ENCODE data around the gene TSLP.

Gene TSLP

DNA sequence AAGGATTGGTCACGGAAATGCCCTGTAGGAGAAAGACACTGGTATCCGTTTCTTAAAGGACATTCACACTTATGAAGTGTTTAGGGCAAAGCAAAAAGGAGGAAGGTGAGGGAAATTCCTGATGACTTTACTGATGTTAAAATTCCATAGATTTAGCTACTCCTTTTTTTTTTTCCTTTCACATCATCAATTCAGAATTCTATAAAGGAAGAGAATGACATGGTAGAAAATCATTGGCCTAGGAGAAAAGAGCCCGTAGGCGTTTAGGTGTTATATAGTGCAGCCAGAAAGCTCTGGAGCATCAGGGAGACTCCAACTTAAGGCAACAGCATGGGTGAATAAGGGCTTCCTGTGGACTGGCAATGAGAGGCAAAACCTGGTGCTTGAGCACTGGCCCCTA is at the start of gene TSLP:
Gene TSLP (plus strand): TSS at position 301 of the 400 bp plus-strand sequence. CDS start 178 bp downstream, outside the sequence.
- no peak for DNase-seq

- no peak for DNase-seq
These were observed 49.2 kb upstream of the TSLP start for GRCh38 chr5:111022301-111022700.

DNA sequence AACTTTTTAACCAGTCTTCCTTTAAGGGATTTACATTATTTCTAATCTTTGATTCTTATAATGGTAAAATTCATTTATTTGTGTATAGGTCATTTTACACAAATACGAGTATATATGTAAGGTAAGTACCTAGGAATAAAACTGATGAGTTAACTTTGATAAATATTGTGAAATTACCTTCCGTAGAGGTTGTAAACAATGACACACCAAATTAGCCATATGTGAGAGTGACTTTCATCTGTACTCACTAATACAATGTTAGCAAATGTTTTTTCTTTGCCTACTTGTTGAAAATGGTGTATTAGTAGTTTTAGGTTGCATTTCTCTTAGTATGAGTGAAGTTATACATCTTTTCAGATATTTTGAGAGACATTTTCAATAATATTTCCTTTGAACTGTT is 42.6 kb upstream of the TSLP start:
- DNase-seq: no peak

DNA sequence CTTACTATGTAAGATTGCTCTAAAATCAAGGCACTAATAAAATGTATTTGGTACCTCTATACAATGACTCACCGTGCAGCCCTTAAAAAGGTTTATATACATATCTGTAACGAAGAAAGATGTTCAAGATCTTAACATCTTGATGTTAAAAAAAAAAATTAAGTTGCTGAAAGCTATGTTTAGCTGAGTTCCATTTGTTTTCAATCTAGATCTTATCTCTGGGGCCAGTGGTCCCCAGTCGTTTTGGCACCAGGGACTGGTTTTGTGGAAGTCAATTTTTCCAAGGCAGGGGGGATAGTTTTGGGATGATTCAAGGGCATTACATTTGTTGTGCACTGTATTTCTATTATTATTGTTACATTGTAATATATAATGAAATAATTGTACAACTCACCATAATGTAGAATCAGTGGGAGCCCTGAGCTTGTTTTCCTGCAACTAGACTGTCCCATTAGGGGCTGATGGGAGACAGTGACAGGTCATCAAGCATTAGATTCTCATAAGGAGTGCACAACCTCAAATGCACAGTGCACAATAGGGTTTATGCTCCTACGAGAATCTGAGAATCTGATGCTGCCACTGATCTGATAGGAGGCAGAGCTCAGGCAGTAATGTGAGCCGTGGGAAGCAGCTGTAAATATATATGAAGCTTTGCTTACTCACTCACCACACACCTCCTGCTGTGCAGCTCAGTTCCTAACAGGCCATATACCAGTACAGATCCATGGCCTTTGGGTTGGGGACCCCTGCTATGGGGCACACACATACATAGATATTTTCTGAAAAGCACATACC is 27.6 kb upstream of the TSLP start:
- no peak for DNase-seq

DNA sequence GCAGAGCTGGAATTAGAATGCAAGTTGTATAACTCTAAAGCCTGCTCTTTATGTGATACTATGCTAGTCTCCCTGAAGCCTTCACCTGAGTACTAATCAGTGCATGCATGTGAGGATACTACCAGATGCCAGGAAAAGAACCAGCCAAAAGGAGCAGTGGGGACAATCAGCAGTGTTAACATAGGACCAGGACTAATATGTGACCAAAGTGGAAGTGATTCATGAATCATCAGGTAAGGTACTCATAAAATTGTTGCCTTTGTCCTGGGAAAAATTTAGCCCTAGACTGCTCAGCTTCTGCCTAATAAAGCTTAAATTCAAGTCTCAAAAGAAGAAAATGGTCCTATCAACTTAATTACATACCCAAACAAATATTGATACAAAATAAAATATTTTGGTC is 13.4 kb upstream of the TSLP start:
- no peak for DNase-seq

DNA sequence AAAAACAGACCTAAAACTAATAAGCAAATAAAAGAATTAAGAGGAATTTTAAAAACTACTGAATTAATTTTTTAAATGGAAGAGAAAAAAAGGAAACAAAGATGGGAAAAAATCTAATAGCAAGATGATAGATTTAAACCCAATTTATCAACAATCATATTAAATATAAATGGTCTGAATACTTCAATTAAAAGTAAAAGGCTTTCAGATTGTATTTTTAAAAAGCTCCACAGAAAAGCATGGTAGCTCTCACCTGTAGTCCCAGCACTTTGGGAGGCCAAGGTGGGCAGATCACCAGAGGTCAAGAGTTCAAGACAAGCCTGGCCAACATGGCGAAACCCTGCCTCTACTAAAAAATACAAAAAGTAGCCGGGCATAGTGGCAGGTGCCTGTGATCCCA is 11.3 kb upstream of the TSLP start:
- DNase-seq: no peak

GRCh38 chr5:111061618-111062017 is 9.9 kb upstream of the TSLP start:
- no peak for DNase-seq

DNA sequence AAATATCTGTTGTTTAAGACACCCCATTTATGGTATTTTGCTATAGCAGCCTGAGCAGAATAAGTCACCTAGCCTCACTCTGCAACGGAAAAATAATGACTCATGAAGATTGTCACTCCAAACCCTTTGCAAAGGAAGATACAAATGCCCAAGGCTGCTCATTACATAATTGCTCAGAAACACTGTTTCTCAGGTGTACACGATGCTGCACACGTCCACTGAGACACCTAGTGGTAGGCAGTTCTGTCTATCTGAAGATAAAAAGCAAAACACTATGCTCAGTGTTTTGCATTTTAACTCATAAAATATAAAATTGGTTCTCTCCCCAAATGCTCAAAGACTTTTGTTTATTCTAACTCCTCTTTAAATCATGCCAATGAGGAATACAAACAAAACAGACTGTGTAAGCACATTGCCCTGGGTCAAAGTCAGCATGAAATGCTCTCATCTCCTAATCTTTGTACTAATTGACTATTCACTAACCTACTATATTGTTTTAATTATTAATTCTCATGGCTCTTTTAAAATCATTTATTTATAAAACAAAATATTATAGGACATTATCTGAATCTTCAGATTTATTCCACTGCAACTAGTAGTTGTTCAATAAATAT is 7.7 kb upstream of the TSLP start:
- no peak for DNase-seq

GRCh38 chr5:111066261-111066938 is 5.1 kb upstream of the TSLP start:
- no peak for DNase-seq

DNA sequence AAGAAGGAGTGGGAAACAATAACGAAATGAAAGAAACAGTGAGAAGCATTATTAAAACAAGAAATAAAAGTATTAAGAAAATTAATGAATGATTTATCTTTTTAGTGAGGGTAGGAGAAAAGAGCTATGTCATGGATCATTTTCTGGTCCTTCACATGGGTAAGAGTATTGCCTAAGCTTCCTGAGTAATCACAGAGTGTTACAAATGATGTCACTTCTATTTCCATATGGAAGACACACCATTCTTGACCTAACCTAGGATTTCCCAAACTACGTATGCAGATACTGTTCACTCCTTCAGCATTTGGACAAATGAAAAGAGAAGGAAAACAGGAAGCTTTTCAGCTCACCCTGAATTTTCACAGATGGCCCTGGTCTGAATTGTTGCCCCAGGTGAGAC is 3.3 kb upstream of the TSLP start:
- DNase-seq: no peak

- DNase-seq: no peak
These were observed 1.7 kb upstream of the TSLP start for GRCh38 chr5:111069839-111070238.

DNA sequence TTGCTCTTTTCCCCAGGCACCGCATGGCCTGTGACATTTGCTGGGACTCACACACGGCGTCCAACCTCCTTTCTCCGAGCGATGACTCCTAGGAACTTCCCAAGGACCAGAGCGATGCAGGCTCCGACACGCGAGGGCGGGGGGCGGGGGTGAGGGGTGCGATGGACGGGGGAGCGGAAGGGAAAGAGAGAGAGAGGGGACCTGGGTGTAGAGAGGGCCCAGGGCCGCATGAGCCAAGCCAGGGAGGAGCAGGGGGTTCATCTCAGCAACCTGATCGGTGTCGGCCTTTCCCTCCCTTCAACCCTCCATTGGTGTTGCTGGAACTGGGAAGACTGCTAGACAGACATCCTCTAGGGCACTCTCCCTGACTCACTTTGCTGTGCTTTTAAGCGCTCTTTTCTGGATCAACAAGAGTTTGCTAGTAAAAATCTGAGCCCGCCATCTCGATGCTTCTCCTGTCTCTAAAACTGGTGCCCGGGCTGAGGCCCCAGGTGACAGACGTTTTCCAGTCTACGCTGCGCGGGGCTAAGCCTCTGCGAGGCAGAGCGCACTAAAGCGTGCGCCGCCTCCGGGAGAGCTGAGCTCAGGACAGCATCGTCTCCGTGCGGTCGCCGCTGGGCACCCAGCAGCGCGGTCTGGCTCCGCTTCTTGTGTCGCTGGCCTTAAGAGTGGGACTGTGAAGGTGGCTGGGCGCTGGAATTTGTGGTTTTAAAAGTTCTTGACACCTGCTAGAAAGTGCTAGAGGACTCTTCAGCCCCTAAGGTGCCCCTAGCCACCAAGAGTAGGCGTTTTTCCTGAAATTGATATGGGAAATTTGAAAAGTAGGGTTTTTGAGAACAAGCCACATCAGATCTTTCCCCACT is 1.0 kb upstream of the TSLP start:
- DNase-seq: peak in 4 of 14 donors; percentile 1 to 9 (median 3)

GRCh38 chr5:111072949-111073682 is 1.6 kb downstream of the TSLP start:
- DNase-seq: peak in 3 of 14 donors; percentile 11 to 29 (median 29)

DNA sequence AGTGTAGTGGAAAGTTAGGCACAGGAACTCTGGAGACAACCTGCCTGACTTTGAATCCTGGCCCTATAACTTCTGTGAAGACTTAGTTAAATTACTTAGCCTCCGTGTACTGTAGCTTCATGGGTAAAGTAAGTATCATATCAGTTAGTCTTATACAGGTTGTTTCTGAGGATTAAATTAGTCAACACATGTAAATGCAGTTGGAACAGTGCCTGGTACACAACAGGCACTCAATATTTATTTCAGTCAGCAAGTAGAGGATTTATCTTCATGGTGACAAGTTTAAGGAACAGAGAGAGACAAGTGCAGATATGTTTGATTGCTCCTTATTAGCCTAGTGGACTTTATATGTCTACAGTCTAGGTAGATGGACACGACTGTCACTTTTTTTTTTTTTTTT is 2.7 kb downstream of the TSLP start:
- DNase-seq: no peak

- no peak for DNase-seq
These were observed 4.0 kb downstream of the TSLP start for GRCh38 chr5:111075520-111075919.

- DNase-seq: no peak
These were observed 4.6 kb downstream of the TSLP start for GRCh38 chr5:111076091-111076490.

DNA sequence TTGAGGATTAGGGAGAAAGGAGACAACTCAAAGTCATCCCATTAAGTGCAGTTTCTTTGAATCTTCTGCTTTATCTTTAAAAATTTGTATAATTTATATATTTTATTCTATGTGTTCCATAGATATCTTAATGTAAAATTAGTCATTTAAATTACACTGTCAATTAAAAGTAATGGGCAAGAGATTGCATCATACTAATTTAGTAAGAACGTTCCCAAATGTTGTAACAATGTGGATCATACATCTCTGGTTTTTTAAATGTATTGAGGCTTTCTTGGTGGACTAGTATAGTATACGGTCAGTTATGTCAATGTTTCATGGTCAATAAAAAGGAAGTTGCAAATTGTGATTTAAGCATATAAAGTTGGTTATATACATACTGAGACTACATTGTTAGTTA is 6.2 kb downstream of the TSLP start:
- no peak for DNase-seq

- no peak for DNase-seq
These were observed 8.3 kb downstream of the TSLP start for GRCh38 chr5:111079846-111080245.

- no peak for DNase-seq
These were observed 11.8 kb downstream of the TSLP start for GRCh38 chr5:111083323-111083722.

GRCh38 chr5:111092062-111092853 is 20.7 kb downstream of the TSLP start, which contains the start of gene WDR36:
Gene WDR36, plus strand, starts transcription at chr5:111092348. Its CDS starts 109 bp downstream, at chr5:111092457.
- DNase-seq: peak; percentile 32 to 92 (median 86)

- no peak for DNase-seq
These were observed 24.5 kb downstream of the TSLP start for GRCh38 chr5:111095982-111096381.

Measured in C1 segment of cervical spinal cord (tissue), 14 donors.